GM19438 (cell line): Measurements from ENCODE around the gene TPH2.

Source experiments
- ATAC-seq: cut with Tn5 transposase; IDR thresholded peaks from one replicate; pipeline ENCODE4 v1.9.1; 2021; ENCODE audit warnings: low read depth; ENCODE audit not compliant: unreplicated experiment

The TPH2 gene

DNA sequence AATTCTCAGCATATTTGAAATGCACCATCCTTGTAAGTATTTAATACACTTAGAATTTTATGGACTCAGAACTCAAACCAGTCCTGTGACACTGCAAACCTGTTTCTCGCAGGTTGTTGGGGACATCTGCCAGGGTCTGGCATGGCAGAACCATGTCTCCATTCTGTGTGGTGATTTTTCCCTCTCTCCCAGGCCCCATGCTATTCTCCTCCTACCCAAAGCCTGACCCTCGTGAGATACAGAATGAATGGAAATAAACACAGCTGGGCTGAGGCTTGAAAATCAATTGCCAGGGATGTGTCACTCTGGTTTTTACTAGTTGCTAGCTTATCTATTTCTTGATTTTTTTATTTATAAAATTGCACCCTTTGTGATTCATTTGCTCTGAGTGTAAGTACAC is 19.8 kb downstream of the TPH2 start:
- no peak for ATAC-seq

DNA sequence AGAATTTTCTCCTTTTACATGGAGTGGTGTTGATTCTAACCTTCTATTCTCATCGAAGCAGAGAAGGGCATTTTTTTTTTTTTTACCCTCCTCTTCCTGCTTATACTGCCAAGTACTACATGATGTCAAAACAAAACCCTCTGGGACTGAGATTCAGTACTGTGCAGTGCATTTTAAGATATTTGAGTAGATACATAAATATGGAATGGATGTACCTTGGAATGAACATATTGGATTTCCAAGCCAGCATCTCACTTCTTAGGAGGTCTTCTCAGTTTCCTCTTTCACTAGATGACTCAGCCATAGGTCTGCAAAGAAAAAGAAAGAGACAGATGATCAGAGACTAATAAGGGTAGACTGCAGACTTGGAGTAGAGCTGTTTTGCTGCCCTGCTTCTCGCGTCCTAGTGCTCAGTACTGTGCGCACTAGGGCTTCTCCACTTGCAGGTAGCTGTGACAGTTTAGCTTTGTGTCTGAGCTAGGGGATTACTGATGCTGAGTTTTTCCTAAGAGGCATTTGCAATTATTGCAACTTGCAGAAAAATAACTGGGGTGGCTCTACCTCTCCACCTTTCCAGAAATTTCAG is 20.4 kb downstream of the TPH2 start:
- ATAC-seq, result no peak

DNA sequence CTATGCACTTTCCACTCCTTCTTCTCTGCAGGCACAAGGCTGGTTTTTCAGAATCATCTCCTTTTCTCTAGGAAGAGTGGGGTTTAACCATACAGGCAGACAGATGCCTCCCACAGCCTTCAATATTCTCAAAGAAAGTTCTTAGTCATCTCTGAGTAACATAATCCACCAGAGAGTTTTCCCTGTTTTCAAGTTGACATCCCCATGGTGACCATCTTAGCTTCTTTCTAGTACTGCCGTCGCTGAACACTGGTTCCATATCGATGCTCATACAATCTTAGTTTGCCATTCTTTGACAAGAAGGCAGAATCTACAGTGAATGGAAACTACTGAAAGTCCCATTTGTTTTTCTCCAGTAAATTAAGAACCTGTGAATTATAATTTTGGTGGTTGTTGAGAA is 28.6 kb downstream of the TPH2 start:
- no peak for ATAC-seq

DNA sequence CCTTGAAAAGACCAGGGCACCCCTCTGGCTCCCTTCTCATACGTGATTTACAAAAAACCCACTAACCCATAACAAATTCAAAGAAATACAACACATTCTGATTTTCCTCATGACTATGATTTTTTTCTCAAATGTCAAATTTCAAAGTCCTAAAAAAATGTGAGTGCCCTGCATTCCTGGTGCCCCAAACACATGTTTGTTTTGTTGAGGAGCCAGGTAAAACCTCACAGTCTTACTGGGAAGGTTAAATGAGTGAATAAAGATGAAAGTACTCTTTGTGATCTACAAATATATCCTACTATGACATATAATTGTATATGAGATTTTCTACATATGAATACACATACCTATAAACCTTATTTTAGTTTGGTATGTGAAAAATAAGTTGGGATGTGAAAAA is 30.7 kb downstream of the TPH2 start:
- ATAC-seq, result no peak

DNA sequence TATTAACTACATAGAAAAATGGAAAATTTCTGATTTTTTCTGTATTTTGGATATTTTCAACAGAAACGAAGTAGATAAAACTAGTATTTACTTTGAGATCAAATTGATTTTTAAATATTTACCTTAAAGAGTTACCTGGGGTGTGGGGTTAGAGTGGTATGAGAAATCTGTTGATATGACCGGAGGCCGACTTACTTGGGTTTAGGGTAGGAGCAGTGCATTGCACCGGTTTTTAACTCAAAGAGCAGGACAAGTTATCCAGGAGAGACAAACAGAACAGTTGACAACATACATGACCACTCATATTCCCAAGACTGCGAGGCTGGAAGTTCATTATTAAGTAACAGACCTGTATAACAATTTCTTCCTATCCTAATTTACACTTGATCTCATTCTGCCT is 31.4 kb downstream of the TPH2 start:
- no peak for ATAC-seq

DNA sequence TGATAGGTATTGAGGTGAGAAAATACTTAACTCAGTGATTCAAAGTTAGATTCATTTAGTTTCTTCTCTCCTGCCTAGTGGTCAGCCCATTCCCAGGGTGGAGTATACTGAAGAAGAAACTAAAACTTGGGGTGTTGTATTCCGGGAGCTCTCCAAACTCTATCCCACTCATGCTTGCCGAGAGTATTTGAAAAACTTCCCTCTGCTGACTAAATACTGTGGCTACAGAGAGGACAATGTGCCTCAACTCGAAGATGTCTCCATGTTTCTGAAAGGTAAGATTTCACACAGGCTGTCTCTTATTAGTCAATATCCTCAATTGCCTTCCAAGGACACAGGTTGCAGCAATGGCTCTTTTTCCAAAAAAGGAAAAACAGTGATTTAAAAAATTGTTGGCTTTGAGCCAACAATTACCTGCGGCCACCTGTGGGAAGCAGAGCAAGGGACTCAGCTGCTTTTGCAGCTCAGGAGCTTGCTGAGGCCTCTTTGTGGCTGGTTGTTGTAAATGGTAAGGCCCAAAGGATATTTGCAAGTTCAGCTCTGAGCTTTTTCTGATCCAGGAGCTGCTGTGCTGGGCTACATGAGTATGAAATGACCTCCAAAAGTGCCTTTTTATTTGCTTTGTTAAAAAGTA is 33.9 kb downstream of the TPH2 start:
- no peak for ATAC-seq

DNA sequence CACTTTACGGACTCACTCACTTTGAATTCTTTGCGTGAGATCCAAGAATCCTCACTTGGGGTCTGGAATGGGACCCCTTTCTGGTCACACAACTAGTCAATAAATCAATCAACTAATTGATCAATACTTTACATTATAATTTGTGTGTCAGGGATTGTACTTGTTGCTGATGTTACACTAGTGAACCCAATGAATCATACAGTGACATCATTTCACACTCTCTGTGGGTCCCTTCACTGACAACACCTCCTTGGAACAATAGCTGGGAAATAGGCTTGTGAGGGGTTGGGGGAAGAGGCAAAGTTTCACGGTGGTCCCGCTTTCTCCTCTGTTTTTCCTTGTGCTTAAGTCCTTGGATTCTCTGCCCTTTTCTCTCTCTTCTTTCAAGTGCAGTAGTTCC is 35.0 kb downstream of the TPH2 start:
- no peak for ATAC-seq

DNA sequence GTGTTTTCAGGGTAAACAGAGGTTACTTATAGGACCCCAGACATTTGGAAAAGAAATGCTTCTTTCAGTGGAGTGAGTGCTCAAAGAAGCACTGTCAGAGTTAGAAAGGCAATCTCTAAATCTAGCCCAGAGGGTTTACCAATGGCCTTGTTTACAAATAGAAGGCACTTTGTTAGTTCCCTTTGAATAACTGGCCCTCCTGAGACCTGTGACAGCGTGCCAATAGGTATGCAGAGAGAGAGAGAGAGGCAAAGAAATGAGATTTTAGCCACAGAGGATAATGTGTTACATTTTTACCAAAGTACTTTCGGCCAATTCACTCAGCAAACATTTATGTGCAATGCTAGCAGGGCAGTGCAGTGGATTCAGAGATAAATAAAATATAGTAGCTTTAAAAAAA is 41.9 kb downstream of the TPH2 start:
- ATAC-seq, result no peak

DNA sequence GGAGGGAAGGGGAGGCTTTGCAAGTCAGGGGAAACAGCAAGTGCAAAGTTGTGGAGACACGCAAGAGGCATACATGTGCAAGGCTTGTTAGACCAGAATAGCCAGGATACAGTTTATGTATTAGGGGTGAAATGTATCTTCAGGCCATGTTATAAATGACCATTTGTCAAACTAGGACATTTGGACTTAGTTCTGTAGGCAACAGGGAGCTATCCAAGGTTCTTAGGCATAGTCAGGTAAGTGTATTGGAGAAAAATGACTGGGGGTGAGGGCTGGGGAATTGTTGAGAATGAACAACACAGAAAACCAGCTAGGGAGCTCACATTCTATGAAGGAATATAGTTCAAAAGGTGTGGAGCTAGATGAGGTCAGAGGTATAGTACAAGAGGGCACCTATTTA is 42.5 kb downstream of the TPH2 start:
- no peak for ATAC-seq

DNA sequence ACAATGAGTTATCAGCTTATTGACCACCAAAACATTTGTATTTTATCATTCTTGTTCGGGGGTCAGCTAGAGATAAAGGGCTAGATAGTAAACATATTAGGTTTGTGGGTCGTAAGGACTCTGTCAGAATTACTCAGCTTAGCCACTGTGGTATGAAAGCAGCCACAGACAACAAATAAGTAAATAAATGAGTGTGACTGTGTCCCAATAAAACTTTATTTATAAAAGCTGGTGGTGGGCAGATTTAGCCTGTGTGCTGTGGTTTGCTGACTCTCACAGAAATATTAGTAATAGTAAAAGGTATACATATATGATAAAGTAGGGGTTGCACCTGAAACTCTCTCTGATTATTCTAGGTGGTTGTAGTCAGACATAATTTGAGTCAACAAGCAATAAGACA is 56.1 kb downstream of the TPH2 start:
- ATAC-seq, result no peak

DNA sequence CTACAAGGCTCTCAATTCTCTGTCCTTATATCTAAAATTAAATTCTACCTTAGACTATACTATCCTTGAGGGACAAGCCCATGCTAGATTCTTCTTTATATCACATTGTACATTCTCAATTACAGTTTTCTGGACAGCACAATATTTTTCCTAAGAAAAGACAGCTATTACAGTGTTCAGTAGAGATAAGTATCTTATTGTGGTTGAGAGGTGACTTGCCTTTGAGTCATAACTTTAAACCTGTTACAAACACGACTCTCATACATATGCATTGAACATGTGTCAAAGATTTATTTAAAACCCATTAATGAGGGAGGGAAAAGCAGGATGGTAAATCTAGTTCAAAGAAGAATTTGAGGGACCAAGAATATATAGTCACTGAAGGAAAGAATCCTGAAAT is 61.1 kb downstream of the TPH2 start:
- no peak for ATAC-seq

DNA sequence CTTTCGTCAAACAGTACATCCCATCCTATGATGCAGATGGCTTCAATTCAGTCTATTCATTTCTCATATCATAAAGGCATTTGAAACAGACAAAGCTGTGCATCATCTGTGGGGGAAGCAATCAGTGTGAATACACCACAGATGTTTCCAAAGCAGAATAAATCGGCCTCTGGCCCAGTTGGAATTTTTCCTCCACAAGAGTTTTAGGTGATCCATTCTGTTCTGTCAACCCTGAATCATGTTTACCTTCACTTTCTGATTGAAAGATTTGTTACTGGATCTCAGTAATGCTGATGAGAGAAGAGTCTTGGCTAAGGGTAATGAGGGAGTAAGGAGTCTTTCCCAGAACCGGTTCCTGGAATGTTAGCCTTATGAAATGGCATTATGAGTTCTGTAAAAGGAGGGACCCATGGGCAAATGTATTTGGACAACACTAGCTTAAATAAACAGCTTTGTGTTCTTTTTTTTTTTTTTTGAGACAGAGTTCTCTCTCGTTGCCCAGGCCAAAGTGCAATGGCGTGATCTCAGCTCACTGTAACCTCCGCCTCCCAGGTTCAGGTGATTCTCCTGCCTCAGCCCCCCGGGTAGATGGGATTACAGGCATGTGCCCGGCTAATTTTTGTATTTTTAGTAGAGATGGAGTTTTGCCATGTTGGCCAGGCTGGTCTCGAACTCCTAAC is 62.5 kb downstream of the TPH2 start:
- no peak for ATAC-seq

DNA sequence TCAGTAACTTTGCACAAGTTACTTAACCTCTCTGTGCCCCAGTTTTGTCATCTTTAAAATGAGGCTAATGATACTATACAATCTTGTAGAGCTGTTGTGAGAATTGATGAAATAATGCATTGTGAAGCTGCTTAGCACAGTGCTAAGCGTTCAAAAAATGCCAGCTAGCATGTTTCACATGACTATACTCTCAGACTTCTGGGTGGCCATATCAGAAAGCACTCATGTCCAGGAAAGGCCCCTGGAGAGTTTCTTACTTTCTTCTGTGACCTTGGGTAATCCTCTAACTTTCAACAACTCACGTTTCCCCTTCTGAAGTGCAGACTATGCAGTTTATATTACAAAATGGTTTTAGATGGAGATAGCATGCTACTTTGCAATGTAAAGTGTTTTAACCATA is 68.1 kb downstream of the TPH2 start:
- no peak for ATAC-seq

DNA sequence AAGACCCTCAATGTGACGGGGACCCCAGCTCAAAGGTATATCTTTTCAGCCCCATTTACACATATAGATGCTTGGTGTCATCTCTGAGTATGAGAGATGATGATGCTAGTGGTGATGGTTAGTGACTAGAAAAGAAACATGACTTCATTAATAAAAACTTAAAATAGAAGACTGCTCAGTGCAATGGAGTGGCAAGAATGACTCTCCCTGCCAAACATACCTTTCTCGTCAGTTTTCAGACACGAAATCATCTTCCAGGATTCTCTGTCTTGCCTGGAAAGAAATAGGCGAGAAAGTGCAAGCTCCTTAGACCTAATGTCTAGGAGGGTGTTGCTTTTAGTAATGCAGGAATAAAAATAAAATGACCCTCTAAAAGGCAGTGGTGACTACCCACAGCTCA is 71.7 kb downstream of the TPH2 start:
- ATAC-seq, result no peak

DNA sequence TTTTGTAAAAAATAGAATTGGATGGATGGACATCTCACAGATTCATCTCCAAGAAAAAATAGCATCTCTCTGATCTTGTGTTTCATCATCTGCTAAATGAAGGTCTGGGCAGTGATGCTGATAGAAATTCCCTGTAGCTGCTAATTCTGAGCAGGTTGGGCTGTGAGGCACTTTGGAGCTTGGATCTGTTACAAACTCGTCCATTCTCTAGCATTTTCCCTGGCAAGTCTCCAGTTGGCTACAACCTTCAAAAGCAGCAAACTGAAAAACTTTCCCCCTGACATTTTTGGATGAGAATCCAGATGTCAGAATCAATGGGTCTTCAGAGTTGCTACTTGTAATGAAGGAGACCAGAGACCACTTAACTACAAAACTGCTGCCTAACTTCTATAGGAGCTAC is 72.7 kb downstream of the TPH2 start:
- ATAC-seq, result no peak

DNA sequence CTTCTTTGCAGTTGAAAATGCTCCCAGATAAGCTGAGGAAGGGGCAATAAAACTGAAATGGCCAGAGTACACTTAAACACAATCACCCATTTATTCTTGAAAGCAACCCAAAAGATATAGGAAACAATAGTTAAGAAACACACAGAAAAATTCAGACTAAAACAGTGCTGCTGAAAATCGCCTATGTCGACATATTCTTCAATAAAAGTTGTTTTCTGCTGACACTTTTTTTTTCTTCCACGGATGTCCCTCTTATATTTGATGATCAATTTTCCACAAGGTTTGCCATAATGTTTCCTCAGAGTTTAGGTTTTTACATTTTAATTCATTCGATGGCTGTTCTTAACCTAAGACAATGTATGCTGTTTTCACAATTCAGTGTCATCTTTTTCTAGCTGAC is 74.2 kb downstream of the TPH2 start:
- ATAC-seq, result no peak

DNA sequence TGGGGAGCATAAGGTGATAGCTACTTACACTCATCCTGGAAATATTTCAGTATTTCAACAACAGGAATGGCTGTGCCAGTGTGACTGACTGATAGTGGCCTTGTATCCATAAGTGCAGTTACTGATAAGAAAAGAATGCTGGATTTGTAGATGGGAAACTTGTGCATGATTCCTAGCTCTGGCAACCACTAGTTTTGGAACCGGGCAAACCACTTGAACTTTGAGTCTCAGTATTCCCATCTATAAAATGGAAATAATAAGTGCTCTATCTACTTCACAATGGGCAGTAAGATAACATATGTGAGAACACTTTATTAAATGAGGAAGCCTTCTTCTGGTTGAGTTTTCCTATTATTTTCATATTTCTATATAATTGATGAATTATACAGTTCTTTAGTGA is 77.2 kb downstream of the TPH2 start:
- ATAC-seq, result no peak

DNA sequence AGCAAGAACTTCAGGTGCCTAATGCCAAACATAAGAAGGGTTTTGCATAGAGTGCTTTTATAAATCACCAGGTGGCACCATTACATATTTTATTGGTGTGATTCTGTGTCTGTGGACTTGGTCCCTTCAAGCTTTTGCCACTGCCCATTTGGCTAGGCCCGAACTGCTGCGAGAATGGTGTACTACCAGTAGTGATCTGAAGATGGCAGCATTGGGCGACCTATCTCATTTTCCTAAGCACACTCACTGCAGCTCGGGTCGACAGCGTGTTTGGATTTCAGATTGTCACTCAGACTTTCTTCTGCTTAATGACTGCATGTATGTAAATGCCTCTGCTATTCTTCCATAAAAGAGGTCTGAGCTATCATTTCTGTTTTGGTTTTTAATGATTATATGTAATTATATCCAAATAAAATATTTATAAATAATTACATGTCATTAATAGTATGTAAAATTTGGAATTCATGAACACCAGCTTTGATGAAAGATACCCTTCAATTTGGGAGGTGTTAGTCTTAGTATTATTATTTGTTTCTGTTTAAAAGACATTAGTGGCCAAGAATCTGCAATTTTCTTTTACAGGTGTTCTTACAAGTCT is 78.5 kb downstream of the TPH2 start:
- peak; percentile 98 for ATAC-seq

DNA sequence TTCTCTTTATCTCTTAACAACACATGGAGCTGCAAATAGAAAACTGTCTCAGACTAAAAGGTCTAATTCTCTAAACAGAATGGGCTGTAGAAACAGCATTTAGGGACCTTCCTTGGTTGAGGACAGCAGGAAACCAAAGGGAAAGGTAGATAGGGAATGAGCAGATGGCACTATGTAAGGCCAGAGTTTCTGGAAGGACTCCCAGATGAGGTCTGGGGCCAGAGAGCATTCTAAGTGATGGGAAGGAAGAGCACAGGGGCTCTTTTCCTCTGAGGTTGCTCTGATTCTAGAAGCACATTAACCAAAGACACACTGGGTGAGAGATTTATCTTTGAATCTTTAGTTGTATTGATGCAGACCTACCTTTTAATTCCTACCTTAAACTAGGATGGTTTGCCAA is 79.4 kb downstream of the TPH2 start:
- no peak for ATAC-seq

DNA sequence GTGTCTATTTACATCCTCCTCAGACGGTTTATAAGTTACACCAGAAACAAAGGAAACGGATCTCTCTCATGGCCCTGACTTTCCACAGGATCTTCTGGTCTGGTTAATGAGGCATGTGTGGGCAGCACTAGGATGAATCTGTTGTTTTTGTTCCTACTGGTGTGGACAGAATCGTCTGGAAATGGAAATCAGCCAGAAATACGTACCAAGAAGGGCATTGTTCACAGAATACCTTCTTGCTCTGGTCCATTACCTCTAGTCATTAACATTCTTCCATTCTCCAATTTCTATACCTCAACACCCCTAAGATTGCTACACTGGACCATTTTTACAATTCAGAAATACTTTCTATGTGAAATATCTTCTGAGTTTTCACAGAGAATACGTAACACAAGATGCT is 86.0 kb downstream of the TPH2 start:
- ATAC-seq, result no peak

DNA sequence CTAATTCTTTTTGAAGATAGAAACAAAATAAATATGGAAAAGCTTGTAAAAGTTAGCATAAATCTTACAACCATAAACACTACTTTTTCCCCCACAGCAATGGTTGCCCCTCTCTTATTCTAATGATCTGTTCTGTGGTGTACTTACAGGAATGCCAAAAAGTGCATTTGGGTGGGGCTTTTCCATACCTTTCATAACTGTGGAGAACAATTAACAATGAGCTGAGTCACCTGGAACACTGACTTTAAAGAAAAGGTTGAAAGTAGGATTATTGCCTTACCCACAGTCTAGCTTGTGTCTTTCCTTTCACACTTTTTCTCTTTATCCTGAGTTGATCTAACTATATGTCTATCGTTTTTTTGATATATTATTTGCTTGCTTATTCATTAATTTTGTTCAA is 86.9 kb downstream of the TPH2 start:
- ATAC-seq, result no peak

DNA sequence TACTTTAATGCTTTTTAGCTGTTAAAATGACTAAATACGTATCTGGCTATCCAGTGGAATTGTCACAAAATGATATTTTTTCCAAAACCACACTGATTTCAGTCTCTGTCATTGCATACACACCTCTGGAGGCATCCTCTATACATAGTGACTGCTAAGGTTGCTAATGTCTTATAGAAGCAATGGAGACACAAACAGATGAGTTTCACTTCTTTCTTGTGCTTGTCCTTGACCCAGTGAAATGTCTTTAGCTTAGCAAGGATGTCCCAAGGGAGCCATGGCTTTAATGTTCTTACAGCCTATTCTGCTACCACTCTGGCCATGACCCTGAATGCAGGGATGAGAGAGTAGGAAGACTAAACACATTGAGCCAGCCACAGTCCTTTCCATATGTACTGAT is 90.3 kb downstream of the TPH2 start:
- ATAC-seq, result no peak
